Measurements from ENCODE around the gene CNKSR3. TPM values are rescaled to one million over a fixed set of nuclear protein-coding genes. Genes with fewer than 3 reads are reported as not detected.

The CNKSR3 gene
- total and polyA plus RNA-seq, 2 experiments from 2014 or later, result 1.9 to 5.7 TPM

DNA sequence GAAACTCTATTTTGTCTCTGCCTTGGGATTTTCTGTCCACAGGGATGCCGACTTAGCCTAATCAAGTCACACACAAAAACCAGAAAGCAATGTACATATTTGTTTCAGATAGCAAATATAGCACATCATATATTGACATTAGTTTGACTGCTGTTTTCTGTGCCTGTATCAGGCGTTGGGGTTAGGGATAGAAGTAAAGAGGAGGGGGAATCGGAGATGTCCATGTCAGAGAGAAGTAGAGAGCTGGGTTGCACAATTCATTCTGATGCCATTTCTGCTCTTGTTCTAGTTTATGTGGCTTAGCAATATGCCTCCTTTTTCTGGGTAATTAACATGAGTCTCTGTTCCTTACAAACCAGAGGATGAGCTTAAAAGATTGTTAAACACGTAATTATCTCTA is 139.2 kb downstream of the CNKSR3 start:
- Histone ChIP-seq H2AFZ (no peak overlapping the region), H3K79me2 (replicated peaks; ENCODE audit: insufficient read depth) (no peaks in the 10 kb centered on the region), H3K36me3 (ENCODE audit: insufficient read depth) (no peaks in the 10 kb centered on the region), H3K27me3 (ENCODE audit: insufficient read depth) (no peaks in the 10 kb centered on the region), H3K27ac (ENCODE audit: low read depth) (no peak overlapping the region), H3K4me1 (ENCODE audit: insufficient read depth) (no peaks in the 10 kb centered on the region), H3K4me2 (no peak overlapping the region), H3K4me3 (no peak overlapping the region), H3F3A (replicated peaks; ENCODE audit: low read depth) (no peaks in the 10 kb centered on the region), H3K9me2 (ENCODE audit: insufficient read depth) (no peaks in the 10 kb centered on the region), H4K20me1 (replicated peaks; ENCODE audit: insufficient read depth) (no peaks in the 10 kb centered on the region)
- DNase-seq (ENCODE audit: low spot score) (no peak), ATAC-seq (no peak)
- Mint-ChIP-seq H3K4me3 (no peak overlapping the region), H3K27ac (no peak overlapping the region), H3K4me1 (no peaks in the 10 kb centered on the region), H3K9me3 (no peaks in the 10 kb centered on the region), H3K27me3 (ENCODE audit: insufficient read depth, low read depth, poor library complexity) (no peaks in the 10 kb centered on the region), H3K36me3 (ENCODE audit: low read depth) (no peaks in the 10 kb centered on the region)
- TF ChIP-seq, protein P1, sequence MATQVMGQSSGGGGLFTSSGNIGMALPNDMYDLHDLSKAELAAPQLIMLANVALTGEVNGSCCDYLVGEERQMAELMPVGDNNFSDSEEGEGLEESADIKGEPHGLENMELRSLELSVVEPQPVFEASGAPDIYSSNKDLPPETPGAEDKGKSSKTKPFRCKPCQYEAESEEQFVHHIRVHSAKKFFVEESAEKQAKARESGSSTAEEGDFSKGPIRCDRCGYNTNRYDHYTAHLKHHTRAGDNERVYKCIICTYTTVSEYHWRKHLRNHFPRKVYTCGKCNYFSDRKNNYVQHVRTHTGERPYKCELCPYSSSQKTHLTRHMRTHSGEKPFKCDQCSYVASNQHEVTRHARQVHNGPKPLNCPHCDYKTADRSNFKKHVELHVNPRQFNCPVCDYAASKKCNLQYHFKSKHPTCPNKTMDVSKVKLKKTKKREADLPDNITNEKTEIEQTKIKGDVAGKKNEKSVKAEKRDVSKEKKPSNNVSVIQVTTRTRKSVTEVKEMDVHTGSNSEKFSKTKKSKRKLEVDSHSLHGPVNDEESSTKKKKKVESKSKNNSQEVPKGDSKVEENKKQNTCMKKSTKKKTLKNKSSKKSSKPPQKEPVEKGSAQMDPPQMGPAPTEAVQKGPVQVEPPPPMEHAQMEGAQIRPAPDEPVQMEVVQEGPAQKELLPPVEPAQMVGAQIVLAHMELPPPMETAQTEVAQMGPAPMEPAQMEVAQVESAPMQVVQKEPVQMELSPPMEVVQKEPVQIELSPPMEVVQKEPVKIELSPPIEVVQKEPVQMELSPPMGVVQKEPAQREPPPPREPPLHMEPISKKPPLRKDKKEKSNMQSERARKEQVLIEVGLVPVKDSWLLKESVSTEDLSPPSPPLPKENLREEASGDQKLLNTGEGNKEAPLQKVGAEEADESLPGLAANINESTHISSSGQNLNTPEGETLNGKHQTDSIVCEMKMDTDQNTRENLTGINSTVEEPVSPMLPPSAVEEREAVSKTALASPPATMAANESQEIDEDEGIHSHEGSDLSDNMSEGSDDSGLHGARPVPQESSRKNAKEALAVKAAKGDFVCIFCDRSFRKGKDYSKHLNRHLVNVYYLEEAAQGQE (IDR thresholded peaks at IDR 0.05; ENCODE audit: unreplicated experiment), result no peak
- TF ChIP-seq ZNF114 (CRISPR knock-in tag; IDR thresholded peaks at IDR 0.05) (no peak), ZNF331 (CRISPR knock-in tag; IDR thresholded peaks at IDR 0.05; ENCODE audit: low read depth) (no peak), EZH2 (IDR thresholded peaks at IDR 0.05; ENCODE audit: low read depth, unreplicated experiment) (no peak), STAT1 (IDR thresholded peaks at IDR 0.05; ENCODE audit: unreplicated experiment) (no peak), NANOG (IDR thresholded peaks at IDR 0.05; ENCODE audit: borderline replicate concordance) (no peak), CTCF (conservative IDR thresholded peaks at IDR 0.05; ENCODE audit: low read depth in 2 of 2) (no peak), POLR2AphosphoS5 (IDR thresholded peaks at IDR 0.05; ENCODE audit: low read depth) (no peak), JUNB (IDR thresholded peaks at IDR 0.05; ENCODE audit: unreplicated experiment) (no peak), CREB1 (CRISPR knock-in tag; IDR thresholded peaks at IDR 0.05; ENCODE audit: low read depth) (no peak), EZH2phosphoT487 (IDR thresholded peaks at IDR 0.05; ENCODE audit: unreplicated experiment) (no peak)
- TF ChIP-seq, protein P2, sequence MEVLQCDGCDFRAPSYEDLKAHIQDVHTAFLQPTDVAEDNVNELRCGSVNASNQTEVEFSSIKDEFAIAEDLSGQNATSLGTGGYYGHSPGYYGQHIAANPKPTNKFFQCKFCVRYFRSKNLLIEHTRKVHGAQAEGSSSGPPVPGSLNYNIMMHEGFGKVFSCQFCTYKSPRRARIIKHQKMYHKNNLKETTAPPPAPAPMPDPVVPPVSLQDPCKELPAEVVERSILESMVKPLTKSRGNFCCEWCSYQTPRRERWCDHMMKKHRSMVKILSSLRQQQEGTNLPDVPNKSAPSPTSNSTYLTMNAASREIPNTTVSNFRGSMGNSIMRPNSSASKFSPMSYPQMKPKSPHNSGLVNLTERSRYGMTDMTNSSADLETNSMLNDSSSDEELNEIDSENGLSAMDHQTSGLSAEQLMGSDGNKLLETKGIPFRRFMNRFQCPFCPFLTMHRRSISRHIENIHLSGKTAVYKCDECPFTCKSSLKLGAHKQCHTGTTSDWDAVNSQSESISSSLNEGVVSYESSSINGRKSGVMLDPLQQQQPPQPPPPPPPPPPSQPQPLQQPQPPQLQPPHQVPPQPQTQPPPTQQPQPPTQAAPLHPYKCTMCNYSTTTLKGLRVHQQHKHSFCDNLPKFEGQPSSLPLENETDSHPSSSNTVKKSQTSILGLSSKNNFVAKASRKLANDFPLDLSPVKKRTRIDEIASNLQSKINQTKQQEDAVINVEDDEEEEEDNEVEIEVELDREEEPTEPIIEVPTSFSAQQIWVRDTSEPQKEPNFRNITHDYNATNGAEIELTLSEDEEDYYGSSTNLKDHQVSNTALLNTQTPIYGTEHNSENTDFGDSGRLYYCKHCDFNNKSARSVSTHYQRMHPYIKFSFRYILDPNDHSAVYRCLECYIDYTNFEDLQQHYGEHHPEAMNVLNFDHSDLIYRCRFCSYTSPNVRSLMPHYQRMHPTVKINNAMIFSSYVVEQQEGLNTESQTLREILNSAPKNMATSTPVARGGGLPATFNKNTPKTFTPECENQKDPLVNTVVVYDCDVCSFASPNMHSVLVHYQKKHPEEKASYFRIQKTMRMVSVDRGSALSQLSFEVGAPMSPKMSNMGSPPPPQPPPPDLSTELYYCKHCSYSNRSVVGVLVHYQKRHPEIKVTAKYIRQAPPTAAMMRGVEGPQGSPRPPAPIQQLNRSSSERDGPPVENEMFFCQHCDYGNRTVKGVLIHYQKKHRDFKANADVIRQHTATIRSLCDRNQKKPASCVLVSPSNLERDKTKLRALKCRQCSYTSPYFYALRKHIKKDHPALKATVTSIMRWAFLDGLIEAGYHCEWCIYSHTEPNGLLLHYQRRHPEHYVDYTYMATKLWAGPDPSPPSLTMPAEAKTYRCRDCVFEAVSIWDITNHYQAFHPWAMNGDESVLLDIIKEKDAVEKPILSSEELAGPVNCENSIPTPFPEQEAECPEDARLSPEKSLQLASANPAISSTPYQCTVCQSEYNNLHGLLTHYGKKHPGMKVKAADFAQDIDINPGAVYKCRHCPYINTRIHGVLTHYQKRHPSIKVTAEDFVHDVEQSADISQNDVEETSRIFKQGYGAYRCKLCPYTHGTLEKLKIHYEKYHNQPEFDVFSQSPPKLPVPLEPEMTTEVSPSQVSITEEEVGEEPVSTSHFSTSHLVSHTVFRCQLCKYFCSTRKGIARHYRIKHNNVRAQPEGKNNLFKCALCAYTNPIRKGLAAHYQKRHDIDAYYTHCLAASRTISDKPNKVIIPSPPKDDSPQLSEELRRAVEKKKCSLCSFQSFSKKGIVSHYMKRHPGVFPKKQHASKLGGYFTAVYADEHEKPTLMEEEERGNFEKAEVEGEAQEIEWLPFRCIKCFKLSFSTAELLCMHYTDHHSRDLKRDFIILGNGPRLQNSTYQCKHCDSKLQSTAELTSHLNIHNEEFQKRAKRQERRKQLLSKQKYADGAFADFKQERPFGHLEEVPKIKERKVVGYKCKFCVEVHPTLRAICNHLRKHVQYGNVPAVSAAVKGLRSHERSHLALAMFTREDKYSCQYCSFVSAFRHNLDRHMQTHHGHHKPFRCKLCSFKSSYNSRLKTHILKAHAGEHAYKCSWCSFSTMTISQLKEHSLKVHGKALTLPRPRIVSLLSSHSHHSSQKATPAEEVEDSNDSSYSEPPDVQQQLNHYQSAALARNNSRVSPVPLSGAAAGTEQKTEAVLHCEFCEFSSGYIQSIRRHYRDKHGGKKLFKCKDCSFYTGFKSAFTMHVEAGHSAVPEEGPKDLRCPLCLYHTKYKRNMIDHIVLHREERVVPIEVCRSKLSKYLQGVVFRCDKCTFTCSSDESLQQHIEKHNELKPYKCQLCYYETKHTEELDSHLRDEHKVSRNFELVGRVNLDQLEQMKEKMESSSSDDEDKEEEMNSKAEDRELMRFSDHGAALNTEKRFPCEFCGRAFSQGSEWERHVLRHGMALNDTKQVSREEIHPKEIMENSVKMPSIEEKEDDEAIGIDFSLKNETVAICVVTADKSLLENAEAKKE (CRISPR knock-in tag; IDR thresholded peaks at IDR 0.05), result no peak
- TF ChIP-seq, protein P3, sequence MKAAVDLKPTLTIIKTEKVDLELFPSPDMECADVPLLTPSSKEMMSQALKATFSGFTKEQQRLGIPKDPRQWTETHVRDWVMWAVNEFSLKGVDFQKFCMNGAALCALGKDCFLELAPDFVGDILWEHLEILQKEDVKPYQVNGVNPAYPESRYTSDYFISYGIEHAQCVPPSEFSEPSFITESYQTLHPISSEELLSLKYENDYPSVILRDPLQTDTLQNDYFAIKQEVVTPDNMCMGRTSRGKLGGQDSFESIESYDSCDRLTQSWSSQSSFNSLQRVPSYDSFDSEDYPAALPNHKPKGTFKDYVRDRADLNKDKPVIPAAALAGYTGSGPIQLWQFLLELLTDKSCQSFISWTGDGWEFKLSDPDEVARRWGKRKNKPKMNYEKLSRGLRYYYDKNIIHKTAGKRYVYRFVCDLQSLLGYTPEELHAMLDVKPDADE (IDR thresholded peaks at IDR 0.05), result no peak

Data from GM23338 (cell line).